HG02763 (cell line): ENCODE measurements around the gene THG1L.
"Not testable (repeated sequence)": the region's sequence is repeated elsewhere in the genome, so short reads cannot be mapped to it uniquely, and the experiment has no call there.

Experiments
- ATAC-seq: cut with Tn5 transposase; IDR thresholded peaks from one replicate; pipeline ENCODE4 v1.9.1; 2021; ENCODE audit warnings: mild to moderate bottlenecking, moderate library complexity; ENCODE audit not compliant: unreplicated experiment

Gene THG1L

GRCh38 chr5:157731272-157732129 is at the start of gene THG1L:
THG1L (plus strand) TSS chr5:157731420; CDS start chr5:157731441, 21 bp downstream.
- peak; percentile 95 for ATAC-seq

DNA sequence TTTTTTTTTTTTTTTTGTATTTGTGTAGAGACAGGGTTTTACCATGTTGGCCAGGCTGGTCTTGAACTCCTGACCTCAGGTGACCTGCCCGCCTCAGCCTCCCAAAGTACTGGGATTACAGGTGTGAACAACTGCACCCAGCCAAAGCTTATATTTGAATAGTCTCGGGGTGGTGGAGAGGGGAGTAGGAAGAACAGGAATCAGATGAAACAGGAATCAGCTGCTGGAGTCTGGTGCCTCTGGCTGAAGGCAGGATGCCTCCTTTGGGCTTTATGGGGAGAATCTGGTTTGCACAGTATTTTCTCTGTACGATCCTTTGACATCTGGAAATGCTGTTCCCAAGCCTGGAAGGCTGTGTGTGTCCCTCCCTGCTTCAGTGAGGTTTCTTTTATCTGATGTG is 49.0 kb upstream of the THG1L start:
- ATAC-seq, result no peak

DNA sequence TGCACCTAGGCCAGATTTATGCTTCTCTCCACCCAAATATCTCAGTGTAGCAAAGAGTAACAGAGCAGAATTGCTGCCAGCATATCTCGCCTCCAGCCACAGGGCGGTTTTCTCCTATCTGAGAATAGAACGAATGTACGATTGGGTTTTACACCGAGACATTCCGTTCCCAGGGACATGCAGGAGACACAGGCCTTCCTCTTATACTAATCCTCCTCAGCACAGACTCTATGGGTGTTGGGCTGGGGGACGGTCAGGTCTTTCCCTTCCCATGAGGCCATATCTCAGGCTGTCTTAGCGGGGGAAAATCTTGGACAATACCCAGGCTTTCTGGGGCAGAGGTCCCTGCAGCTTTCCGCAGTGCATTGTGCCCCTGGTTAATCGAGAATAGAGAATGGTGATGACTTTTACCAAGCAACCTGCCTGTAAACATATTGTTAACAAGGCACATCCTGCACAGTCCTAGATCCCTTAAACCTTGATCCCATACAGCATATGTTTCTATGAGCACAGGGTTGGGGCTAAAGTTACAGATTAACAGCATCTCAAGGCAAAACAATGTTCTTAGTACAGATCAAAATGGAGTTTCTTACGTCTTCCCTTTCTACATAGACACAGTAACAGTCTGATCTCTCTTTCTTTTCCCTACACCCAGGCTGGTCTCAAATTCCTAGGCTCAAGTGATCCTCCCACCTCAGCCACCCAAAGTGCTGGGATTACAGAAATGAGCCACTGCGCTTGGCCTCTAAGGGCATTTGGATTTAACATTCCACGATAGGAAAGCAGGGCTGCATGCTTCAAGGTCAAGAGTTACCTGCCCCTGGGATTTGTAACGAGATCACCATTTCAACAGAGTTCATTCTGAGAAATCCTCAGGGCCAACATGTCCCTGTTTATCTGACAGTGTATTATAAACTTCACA is 44.7 kb upstream of the THG1L start:
- not testable (repeated sequence) for ATAC-seq

- no peak for ATAC-seq
Measured at GRCh38 chr5:157687198-157687554, 44.0 kb upstream of the THG1L start.

- no peak for ATAC-seq
Measured at GRCh38 chr5:157689942-157690689, 41.1 kb upstream of the THG1L start.

- ATAC-seq, result no peak
Measured at GRCh38 chr5:157690690-157691433, 40.4 kb upstream of the THG1L start.

DNA sequence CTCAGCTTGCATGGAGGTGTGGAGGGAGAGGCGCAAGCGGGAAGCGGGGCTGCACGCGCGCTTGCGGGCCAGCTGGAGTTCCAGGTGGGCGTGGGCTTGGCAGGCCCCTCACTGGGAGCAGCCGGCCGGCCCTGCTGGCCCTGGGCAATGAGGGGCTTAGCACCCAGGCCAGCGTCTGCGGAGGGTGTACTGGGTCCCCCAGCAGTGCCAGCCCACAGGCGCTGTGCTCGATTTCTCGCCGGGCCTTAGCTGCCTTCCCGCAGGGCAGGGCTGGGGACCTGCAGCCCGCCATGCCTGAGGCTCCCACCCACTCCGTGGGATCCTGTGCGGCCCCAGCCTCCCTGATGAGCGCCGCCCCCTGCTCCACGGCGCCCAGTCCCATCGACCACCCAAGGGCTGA is 37.4 kb upstream of the THG1L start:
- ATAC-seq, result not testable (repeated sequence)

DNA sequence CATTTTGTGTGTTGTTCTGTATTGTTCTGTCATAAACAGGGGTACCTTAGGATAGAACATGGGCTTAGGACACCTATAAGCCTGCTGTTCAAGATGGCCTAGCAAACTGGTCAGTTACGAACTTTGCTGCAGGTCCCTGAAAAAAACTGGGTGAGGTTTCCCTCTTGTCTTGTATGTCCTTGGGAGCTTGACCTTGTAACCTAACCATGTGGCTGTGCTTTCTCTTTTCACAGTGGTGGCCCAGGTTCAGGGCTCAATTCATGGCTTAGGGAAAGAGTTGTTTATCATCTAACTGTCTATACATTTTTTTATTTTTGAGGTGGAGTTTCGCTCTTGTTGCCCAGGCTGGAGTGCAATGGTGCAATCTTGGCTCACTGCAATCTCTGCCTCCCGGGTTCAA is 35.1 kb upstream of the THG1L start:
- not testable (repeated sequence) for ATAC-seq

DNA sequence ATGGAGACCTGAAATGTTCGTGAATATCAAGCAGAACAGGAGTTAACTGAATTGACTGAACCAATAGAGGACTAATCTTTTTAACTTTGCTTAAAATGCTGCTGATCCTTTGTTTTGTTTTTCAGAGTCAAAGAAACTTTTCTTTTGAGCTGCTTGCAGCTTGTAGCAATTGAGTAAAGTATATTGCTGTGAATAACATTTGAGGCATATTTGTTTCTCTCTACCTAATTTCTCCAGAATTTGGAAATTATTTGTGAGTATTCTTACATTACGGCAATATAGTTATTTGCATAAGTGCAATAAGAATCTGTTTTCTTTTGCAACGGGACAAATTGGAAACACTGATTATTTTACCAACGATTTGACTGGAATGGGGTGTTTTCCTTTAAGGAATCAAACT is 32.5 kb upstream of the THG1L start:
- not testable (repeated sequence) for ATAC-seq

GRCh38 chr5:157703736-157704135 is 27.5 kb upstream of the THG1L start:
- ATAC-seq, result no peak

- no peak for ATAC-seq
Measured at GRCh38 chr5:157708866-157709265, 22.4 kb upstream of the THG1L start.

- ATAC-seq, result no peak
Measured at GRCh38 chr5:157709346-157709745, 21.9 kb upstream of the THG1L start.

DNA sequence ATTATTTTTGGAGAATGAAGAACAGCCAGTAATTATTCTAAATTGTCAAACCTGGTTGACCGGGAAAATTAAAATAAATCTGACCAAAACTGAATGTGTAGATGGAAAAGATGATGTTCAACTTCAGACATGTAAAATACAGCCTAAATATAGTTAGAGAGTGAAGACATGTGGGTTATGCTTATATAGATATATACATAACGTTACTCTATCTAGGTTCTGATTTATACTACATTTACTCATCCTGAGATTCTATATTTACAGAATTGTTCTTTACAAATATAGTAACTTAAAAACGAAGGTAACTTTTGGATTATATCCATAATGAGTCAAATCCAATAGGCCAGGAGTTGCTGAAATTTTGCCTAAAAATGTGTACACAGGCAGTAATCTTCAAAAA is 20.8 kb upstream of the THG1L start:
- ATAC-seq, result no peak

DNA sequence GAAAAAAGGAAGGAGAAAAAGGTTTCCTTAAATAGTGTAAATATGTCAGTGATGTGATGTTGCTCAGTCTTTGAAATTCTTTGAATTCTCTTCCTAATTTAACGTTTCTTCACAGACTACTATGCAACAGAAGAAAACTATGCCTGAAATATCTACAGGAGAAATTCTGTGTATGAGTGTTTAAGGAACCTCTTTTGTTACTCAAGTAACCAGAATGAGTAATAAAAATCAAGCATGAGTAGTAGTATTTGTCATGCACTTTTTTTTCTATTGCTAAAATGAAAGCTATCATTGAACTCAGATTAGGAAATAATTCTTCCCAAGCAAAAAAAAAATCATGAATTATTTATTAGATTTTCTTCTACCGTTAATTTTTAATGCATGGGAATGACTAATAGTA is 20.3 kb upstream of the THG1L start:
- ATAC-seq, result no peak

DNA sequence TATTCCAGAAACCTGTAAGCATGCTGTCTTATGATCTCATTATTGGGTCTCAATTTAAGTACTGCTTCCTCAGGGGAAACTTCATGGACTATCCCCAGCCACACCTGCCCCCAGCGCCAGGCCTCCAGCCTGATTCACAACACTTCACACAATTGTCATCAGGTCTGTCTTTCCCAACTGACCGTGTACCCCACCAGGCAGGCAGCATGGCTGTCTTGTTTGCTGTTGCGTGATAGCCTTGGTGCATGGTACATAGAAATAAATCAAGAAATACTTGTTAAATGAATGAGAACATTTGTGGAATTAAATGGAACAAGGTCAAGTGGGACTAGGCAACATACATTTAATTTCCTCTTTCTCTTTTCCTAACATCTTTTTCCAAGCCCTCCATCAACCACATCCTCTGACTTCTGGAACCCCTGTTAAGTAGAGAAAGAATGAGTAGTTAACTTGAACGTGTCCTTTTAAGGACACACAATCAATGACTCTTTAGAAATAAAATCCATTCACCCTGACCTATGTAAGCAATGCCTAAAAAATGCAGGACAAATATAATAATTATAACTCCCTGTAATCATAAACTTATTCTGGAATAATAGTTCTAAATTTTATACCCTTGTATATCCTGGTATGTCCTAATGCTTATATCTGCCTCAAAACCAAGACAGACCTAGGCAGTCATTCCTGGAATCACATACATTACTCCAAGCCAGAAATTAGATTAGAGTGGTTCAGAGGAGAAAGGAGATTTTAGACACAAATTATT is 17.2 kb upstream of the THG1L start:
- ATAC-seq, result no peak

DNA sequence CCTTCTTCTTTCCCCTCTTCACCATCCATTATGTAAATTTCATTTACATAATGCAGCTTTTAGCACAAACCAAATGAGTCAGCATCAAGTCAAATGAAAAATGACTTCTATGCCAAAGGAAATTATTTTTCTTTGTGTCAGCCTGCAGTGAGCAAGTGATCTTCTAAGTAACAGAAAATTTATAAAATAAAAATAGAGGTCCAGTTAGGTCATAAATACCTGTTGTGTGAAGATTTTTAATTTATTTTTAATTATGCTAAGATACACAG is 16.7 kb upstream of the THG1L start:
- no peak for ATAC-seq

GRCh38 chr5:157718519-157718918 is 12.7 kb upstream of the THG1L start:
- no peak for ATAC-seq

GRCh38 chr5:157719245-157719644 is 12.0 kb upstream of the THG1L start:
- no peak for ATAC-seq

DNA sequence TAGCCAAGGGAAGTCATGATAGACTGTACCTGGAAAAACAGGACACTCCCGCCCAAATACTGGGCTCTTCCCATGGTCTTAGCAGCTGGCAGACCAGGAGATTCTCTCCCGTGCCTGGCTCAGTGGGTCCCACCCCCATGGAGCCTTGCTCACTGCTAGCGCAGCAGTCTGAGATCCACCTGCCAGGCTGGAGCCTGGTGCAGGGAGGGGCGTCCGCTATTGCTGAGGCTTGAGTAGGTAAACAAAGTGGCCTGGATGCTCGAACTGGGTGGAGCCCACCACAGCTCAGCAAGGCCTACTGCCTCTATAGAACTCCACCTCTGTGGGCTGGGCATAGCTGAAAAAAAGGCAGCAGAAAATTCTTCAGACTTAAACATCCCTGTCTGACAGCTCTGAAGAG is 10.1 kb upstream of the THG1L start:
- no peak for ATAC-seq

DNA sequence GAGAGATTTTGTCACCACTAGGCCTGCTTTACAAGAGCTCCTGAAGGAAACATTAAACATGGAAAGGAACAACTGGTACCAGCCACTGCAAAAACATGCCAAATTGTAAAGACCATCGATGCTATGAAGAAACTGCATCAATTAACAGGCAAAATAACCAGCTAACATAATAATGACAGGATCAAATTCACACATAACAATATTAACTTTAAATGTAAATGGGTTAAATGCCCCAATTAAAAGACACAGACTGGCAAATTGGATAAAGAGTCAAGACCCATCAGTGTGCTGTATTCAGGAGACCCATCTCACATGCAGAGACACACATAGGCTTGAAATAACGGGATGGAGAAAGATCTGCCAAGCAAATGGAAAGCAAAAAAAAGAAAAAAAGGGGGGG is 8.3 kb upstream of the THG1L start:
- not testable (repeated sequence) for ATAC-seq
